ENCODE data around the gene SELENOS. TPM values are rescaled to one million over a fixed set of nuclear protein-coding genes. Genes with fewer than 3 reads are reported as not detected.
"Not testable (repeated sequence)": the region's sequence is repeated elsewhere in the genome, so short reads cannot be mapped to it uniquely, and the experiment has no call there.

The SELENOS gene
- total RNA-seq, 1 donor from 2014 or later: 49.1 TPM

DNA sequence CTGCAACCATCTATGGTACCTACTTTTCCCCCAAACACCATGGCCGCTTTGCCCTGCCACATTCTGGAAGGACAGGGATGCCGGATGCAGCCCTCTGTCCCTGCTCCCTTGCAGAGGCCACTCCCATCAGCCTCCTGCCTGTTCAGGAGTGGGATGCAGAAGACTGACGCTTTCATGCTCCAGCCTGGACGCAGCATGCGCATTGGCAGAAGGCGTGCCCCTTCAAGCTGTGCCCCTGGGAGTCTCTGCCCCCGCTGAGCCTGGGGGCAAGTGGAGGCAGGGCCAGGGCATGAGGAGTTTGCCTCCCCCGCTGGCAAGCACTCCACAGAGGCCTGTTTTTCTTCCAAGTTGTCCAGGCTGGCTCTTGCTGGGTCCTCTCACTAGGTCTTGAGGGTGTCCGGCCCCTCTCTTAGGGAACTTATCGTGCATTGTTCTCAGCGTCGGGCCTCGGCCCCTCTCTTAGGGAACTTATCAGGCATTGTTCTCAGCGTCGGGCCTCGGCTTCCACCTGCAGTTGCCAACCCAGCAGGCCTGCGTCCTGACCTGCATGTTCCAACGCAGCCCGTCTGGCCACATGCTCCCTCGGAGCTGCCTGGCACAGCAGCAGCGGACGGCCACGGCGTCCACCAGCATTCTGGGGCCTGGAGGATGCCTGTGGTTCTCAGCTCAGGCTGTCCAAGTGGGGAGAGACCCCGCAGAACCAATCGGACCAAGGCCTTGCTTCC lies 32.3 kb upstream of the SELENOS start:
- no peak for DNase-seq (ENCODE audit: low spot score)

- DNase-seq (ENCODE audit: low spot score): no peak
These were observed 31.5 kb upstream of the SELENOS start for GRCh38 chr15:101308604-101309435.

GRCh38 chr15:101307897-101308603 lies 30.8 kb upstream of the SELENOS start:
- no peak for DNase-seq (ENCODE audit: low spot score)

- DNase-seq (ENCODE audit: low spot score): no peak
These were observed 30.0 kb upstream of the SELENOS start for GRCh38 chr15:101307048-101307896.

DNA sequence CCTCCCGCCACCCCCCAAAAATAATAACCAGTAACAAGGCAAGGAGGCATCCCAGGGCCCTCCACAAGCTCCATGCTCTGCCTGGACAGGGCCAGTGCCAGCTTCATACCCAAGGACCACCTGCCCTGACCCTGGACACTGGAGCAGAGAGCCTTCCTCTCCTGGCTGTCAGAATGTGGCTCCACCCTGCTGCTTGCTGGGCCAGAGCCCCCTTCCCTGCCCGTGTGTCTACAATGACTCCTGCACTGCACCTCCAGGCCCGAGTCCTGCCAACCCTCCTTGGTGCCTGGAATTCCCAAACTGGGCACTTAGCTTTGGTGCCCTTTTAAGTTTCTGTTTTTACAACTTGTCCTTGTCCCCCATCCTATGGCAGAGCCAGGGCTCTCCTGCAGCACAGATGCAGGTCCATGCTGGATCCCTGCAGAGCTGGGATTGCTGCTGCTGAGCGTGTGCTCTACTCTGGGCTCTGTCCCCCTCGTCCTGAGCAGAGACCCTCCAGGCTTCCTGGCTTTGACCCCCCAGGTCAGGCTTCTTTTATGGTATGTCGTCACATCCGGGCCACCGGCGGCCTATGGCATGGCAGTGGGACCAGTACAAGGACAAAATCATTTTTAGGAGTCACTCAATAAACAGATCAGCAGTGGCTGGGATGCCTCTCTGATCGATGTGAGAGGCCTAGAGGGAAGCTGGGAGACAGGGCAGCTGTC lies 29.2 kb upstream of the SELENOS start:
- no peak for DNase-seq (ENCODE audit: low spot score)

DNA sequence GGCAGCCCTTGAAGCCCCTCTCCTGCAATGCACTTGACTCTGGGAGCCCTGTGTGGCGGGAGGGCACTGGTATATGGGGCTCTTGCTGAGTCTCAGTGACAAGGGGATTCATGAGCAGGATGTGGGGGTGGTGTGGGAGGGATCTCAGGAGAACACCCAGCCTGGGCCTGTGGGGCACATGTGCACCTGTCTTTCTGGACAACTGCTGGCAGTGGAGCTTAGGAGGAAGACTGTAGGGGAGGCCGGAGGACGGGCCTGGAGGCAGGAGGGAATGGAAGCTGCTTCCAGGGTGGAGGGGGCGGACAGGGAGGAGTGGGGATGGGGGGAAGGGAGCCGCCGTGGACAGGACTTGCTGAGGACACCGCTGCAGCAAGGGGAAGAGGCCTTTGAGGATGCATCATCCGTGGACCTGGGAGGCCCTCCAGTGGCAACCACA lies 28.6 kb upstream of the SELENOS start:
- DNase-seq (ENCODE audit: low spot score): no peak

GRCh38 chr15:101303408-101303807 lies 26.1 kb upstream of the SELENOS start:
- DNase-seq (ENCODE audit: low spot score): no peak

- no peak for DNase-seq (ENCODE audit: low spot score)
These were observed 19.4 kb upstream of the SELENOS start for GRCh38 chr15:101296418-101297405.

DNA sequence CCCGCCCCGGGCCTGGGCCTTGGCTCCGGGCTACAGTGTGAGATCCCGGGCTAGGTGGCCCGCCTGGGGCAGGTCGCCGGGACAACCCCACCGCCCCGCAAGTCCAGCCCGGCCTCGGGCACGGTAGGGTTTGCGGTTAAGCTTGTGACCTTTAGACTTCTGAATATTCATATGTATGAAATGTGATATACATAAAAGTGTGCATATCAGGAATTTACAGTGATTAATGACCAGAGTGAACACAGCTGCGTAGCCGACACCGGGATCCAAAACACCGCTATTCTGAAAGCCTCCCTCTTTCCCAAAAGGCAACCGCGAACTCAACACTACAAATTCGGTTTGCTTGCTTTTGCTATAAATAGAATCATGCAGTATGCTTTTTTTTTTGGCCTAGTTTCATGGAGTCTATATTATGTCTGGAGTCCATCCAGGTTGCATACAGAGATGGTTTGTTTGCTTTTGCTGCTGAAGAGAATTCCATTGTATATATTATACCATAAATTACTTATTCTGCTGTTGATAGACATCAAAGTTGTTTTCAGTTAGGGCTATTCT lies 18.4 kb upstream of the SELENOS start:
- DNase-seq (ENCODE audit: low spot score): no peak

DNA sequence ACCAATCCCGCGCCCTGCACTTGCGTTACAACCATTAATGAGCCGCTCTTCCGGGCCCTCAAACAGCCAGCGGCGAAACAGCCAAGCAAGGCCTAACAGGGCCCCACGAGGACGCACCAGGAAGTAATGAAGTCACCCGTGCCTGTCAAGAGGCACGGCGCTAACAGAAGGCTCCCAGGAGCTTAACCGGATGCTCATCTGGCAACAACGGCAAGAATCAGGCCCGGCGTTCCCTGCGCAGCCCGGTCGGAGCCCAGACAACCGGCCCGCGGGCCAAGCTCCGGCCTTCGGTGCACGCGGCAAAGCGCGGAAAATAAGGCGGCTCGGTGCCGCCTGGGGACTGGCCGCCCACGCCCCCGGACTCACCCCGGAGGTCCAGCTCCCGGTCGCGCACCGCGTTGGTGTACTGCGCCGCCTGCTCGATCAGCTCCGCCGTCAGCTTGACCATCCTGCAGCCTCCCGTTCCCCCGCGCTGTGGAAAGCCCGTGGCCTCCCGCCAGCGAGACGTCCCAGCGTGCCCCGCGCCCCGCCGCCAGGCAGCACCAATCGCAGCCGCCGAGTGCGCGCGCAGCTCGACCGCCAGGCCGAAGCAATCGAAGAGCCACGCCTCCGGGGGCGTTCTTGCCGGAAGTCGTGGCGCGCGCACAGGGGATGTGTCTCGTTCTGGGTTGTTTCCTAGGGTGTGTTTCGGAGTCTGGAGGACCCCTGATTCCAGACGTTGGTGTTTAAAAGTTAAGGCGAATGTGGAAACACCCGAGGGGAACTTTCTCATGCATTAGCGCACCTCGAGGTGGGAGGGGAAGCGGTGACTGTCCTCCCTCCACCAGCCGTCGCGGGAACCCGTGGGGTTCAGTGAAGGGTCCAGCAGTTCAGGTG lies 17.7 kb upstream of the SELENOS start, which contains the start of gene SNRPA1:
Gene SNRPA1, minus strand, starts transcription at position 518 of the 876 bp plus-strand sequence. Its CDS starts 70 bp downstream, at position 448.
- peak; percentile 98 for DNase-seq (ENCODE audit: low spot score)

- DNase-seq (ENCODE audit: low spot score): no peak
These were observed 15.8 kb upstream of the SELENOS start for GRCh38 chr15:101293122-101293521.

GRCh38 chr15:101288905-101289513 lies 11.7 kb upstream of the SELENOS start:
- no peak for DNase-seq (ENCODE audit: low spot score)

- DNase-seq (ENCODE audit: low spot score): not testable (repeated sequence)
These were observed 10.1 kb upstream of the SELENOS start for GRCh38 chr15:101287342-101287741.

DNA sequence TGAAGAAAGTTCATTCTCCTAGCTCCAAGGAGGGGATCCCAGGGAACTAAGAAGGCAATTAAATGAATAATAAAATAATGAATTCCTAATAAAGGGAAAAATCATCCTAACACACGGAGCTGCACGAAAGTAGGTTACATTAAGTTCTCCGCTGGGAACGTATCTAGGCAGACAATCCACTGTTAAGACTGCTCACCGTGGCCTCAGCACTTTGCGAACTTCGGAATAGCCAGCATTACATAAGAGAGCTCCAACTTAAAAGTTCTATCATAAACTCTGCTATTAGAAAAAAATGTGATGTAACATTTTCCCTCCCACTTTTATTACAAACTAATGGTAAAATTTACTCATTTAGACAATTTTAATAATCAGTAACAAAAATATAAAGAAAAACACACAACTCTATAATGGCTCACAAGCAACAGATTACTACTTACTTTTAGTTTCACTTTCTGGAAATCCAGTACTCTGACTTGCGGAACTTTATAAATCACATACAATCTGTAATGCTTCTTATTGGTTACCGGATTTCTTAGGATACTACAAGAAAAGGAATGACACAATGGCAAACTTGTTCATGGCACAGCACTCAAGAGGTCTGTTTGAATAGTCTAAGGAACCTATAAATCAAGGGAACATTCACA lies 9.3 kb upstream of the SELENOS start:
- DNase-seq (ENCODE audit: low spot score): no peak

GRCh38 chr15:101283931-101284330 lies 6.6 kb upstream of the SELENOS start:
- DNase-seq (ENCODE audit: low spot score): no peak

- DNase-seq (ENCODE audit: low spot score): no peak
These were observed 2.7 kb upstream of the SELENOS start for GRCh38 chr15:101280007-101280406.

GRCh38 chr15:101277943-101278564 lies 769 bp upstream of the SELENOS start:
- DNase-seq (ENCODE audit: low spot score): no peak
